ENCODE data around the gene LTBP2. TPM values are rescaled to one million over a fixed set of nuclear protein-coding genes. Genes with fewer than 3 reads are reported as not detected.

The LTBP2 gene
- total RNA-seq, 1 experiment from 2014 or later, result 124 TPM

- peaks cover 13% of the 10 kb centered on the region for H3K4me1 ChIP-seq (replicated peaks; ENCODE audit: insufficient read depth)
- H3K27me3 ChIP-seq (ENCODE audit: insufficient read depth, low read depth), result no peaks in the 10 kb centered on the region
- TF ChIP-seq EZH2 (IDR thresholded peaks at IDR 0.05; ENCODE audit: low read depth) (no peak), CTCF (conservative IDR thresholded peaks at IDR 0.05) (no peak)
- DNase-seq, result no peak
- H3K27ac ChIP-seq, result no peak overlapping the region
- H3K4me2 ChIP-seq, result no peak overlapping the region
- no peak overlapping the region for H2AFZ ChIP-seq
- H3F3A ChIP-seq (ENCODE audit: insufficient read depth, low read depth), result 0 out of 2 replicates have a peak, but pooled peaks cover 12% of the 10 kb centered on the region
- peaks cover 14% of the 10 kb centered on the region for H3K79me2 ChIP-seq (ENCODE audit: low read depth)
- BruUV-seq (replicated peaks), result no TSS peak
- no peaks in the 10 kb centered on the region for H4K20me1 ChIP-seq (ENCODE audit: insufficient read depth)
- H3K36me3 ChIP-seq (ENCODE audit: low read depth), result 0 out of 2 replicates have a peak, but pooled peaks cover 3% of the 10 kb centered on the region
- no peaks in the 10 kb centered on the region for H3K9me2 ChIP-seq (ENCODE audit: insufficient read depth)
- POLR2A ChIA-PET (ENCODE audit: unreplicated experiment), result interaction anchor here (0.6 kb wide), 2 partner anchors 9 to 147 kb away, joined by 3 to 4 read pairs; no protein-coding TSS in a partner anchor
- CTCF ChIA-PET, result no interaction called here
- H3K4me3 ChIP-seq, result no peak overlapping the region
- H3K9me3 ChIP-seq (ENCODE audit: insufficient read depth, low read depth), result no peaks in the 10 kb centered on the region
- intact Hi-C loops (cut with micrococcal nuclease; ENCODE audit: unreplicated experiment), result no loop called here
Measured at GRCh38 chr14:74555476-74556050, 56.5 kb downstream of the LTBP2 start.

GRCh38 chr14:74554742-74555362 lies 57.2 kb downstream of the LTBP2 start:
- Histone ChIP-seq H3K27me3 (ENCODE audit: insufficient read depth, low read depth) (no peaks in the 10 kb centered on the region), H3K9me3 (ENCODE audit: insufficient read depth, low read depth) (no peaks in the 10 kb centered on the region), H3K4me2 (no peak overlapping the region), H3K36me3 (ENCODE audit: low read depth) (0 out of 2 replicates have a peak, but pooled peaks cover 3% of the 10 kb centered on the region), H3K27ac (no peak overlapping the region), H3K4me1 (replicated peaks; ENCODE audit: insufficient read depth) (peaks cover 14% of the 10 kb centered on the region), H3K79me2 (ENCODE audit: low read depth) (peaks cover 7% of the 10 kb centered on the region), H3K4me3 (no peak overlapping the region), H3F3A (ENCODE audit: insufficient read depth, low read depth) (0 out of 2 replicates have a peak, but pooled peaks cover 6% of the 10 kb centered on the region), H3K9me2 (ENCODE audit: insufficient read depth) (no peaks in the 10 kb centered on the region), H4K20me1 (ENCODE audit: insufficient read depth) (no peaks in the 10 kb centered on the region), H2AFZ (no peak overlapping the region)
- no peak for DNase-seq
- POLR2A ChIA-PET (ENCODE audit: unreplicated experiment), result interaction anchor here (0.6 kb wide), 1 partner anchor 10 kb away, joined by 4 read pairs; no protein-coding TSS in a partner anchor
- CTCF ChIA-PET, result no interaction called here
- TSS peak; percentile 8 for BruUV-seq (replicated peaks)
- intact Hi-C loops (cut with micrococcal nuclease; ENCODE audit: unreplicated experiment), result no loop called here
- TF ChIP-seq EZH2 (IDR thresholded peaks at IDR 0.05; ENCODE audit: low read depth), result no peak
- TF ChIP-seq CTCF (conservative IDR thresholded peaks at IDR 0.05), result no peak

GRCh38 chr14:74552623-74553022 lies 59.4 kb downstream of the LTBP2 start:
- no peaks in the 10 kb centered on the region for H3K9me2 ChIP-seq (ENCODE audit: insufficient read depth)
- no peak for DNase-seq
- H4K20me1 ChIP-seq (ENCODE audit: insufficient read depth), result no peaks in the 10 kb centered on the region
- 0 out of 2 replicates have a peak, but pooled peaks cover 6% of the 10 kb centered on the region for H3K36me3 ChIP-seq (ENCODE audit: low read depth)
- H3K4me3 ChIP-seq, result no peak overlapping the region
- intact Hi-C loops (cut with micrococcal nuclease; ENCODE audit: unreplicated experiment), result no loop called here
- no peak for TF ChIP-seq EZH2 (IDR thresholded peaks at IDR 0.05; ENCODE audit: low read depth)
- TF ChIP-seq CTCF (conservative IDR thresholded peaks at IDR 0.05), result no peak
- no peak overlapping the region for H2AFZ ChIP-seq
- no peaks in the 10 kb centered on the region for H3K27me3 ChIP-seq (ENCODE audit: insufficient read depth, low read depth)
- ChIA-PET POLR2A (ENCODE audit: unreplicated experiment) (interaction anchor here (0.5 to 0.6 kb wide), 2 partner anchors 83 to 91 kb away, joined by 4 to 33 read pairs; no protein-coding TSS in a partner anchor), CTCF (interaction anchor here (1.1 kb wide), 1 partner anchor 119 kb away, joined by 3 read pairs; no protein-coding TSS in a partner anchor)
- no TSS peak for BruUV-seq (replicated peaks)
- no peak overlapping the region for H3K4me2 ChIP-seq
- no peak overlapping the region for H3K27ac ChIP-seq
- H3F3A ChIP-seq (ENCODE audit: insufficient read depth, low read depth), result no peaks in the 10 kb centered on the region; the same call in 1 of the 2 replicates
- H3K4me1 ChIP-seq (replicated peaks; ENCODE audit: insufficient read depth), result peaks cover 21% of the 10 kb centered on the region
- no peaks in the 10 kb centered on the region for H3K9me3 ChIP-seq (ENCODE audit: insufficient read depth, low read depth)
- H3K79me2 ChIP-seq (ENCODE audit: low read depth), result no peaks in the 10 kb centered on the region

Data from PC-9 (cell line).